GM19468 (cell line): ENCODE data around the gene RNF121.

Experiments used
- ATAC-seq: cut with Tn5 transposase; IDR thresholded peaks from one replicate; pipeline ENCODE4 v1.9.1; 2021; ENCODE audit warnings: mild to moderate bottlenecking, moderate library complexity, moderate number of reproducible peaks; ENCODE audit not compliant: unreplicated experiment; ENCODE audit errors: extremely low read depth

Gene RNF121

GRCh38 chr11:72002841-72003775 lies 74.3 kb downstream of the RNF121 start:
- ATAC-seq: no peak

- no peak for ATAC-seq
These were observed 74.9 kb downstream of the RNF121 start for GRCh38 chr11:72003776-72004171.

GRCh38 chr11:72004515-72005346 lies 75.9 kb downstream of the RNF121 start:
- ATAC-seq: no peak

- ATAC-seq: no peak
These were observed 76.8 kb downstream of the RNF121 start for GRCh38 chr11:72005347-72006260.

- no peak for ATAC-seq
These were observed 77.7 kb downstream of the RNF121 start for GRCh38 chr11:72006309-72007088.

GRCh38 chr11:72007089-72007476 lies 78.2 kb downstream of the RNF121 start:
- ATAC-seq: no peak

- no peak for ATAC-seq
These were observed 78.7 kb downstream of the RNF121 start for GRCh38 chr11:72007587-72007986.

GRCh38 chr11:72008728-72009127 lies 79.9 kb downstream of the RNF121 start:
- no peak for ATAC-seq

GRCh38 chr11:72009156-72009555 lies 80.3 kb downstream of the RNF121 start:
- no peak for ATAC-seq

GRCh38 chr11:72010529-72011233 lies 81.8 kb downstream of the RNF121 start:
- ATAC-seq: no peak

- no peak for ATAC-seq
These were observed 83.3 kb downstream of the RNF121 start for GRCh38 chr11:72012091-72012630.

- no peak for ATAC-seq
These were observed 84.3 kb downstream of the RNF121 start for GRCh38 chr11:72012897-72013721.

- no peak for ATAC-seq
These were observed 85.2 kb downstream of the RNF121 start for GRCh38 chr11:72013765-72014711.

- ATAC-seq: no peak
These were observed 86.0 kb downstream of the RNF121 start for GRCh38 chr11:72014761-72015320.

- no peak for ATAC-seq
These were observed 86.7 kb downstream of the RNF121 start for GRCh38 chr11:72015511-72016061.

GRCh38 chr11:72018171-72018570 lies 89.3 kb downstream of the RNF121 start:
- ATAC-seq: no peak
